GM21786 (cell line): Measurements from ENCODE around the gene ALDH16A1.

Experiments
- ATAC-seq: cut with Tn5 transposase; IDR thresholded peaks from one replicate; pipeline ENCODE4 v1.9.1; 2021; ENCODE audit not compliant: unreplicated experiment

ALDH16A1 gene

GRCh38 chr19:49453013-49453756, at the start of gene ALDH16A1:
Gene ALDH16A1, plus strand, starts transcription at chr19:49453225. Its CDS starts 107 bp downstream, at chr19:49453332.
- peak; percentile 78 for ATAC-seq

- no peak for ATAC-seq
These were observed 49.4 kb upstream of the ALDH16A1 start for GRCh38 chr19:49403404-49404187.

GRCh38 chr19:49407079-49407478, 45.9 kb upstream of the ALDH16A1 start:
- ATAC-seq, result no peak

- no peak for ATAC-seq
These were observed 45.5 kb upstream of the ALDH16A1 start for GRCh38 chr19:49407482-49408015.

GRCh38 chr19:49408816-49409440, 44.1 kb upstream of the ALDH16A1 start:
- ATAC-seq, result no peak

- no peak for ATAC-seq
These were observed 43.5 kb upstream of the ALDH16A1 start for GRCh38 chr19:49409441-49410029.

GRCh38 chr19:49411681-49412326, 41.2 kb upstream of the ALDH16A1 start:
- ATAC-seq, result no peak

- ATAC-seq, result no peak
These were observed 39.7 kb upstream of the ALDH16A1 start for GRCh38 chr19:49413348-49413747.

GRCh38 chr19:49414256-49414655, 38.8 kb upstream of the ALDH16A1 start:
- ATAC-seq, result no peak

GRCh38 chr19:49415102-49415809, 37.8 kb upstream of the ALDH16A1 start:
- ATAC-seq, result no peak

- no peak for ATAC-seq
These were observed 37.2 kb upstream of the ALDH16A1 start for GRCh38 chr19:49415810-49416200.

- no peak for ATAC-seq
These were observed 35.9 kb upstream of the ALDH16A1 start for GRCh38 chr19:49417088-49417487.

- ATAC-seq, result no peak
These were observed 34.5 kb upstream of the ALDH16A1 start for GRCh38 chr19:49418511-49418910.

GRCh38 chr19:49419173-49419572, 33.9 kb upstream of the ALDH16A1 start:
- no peak for ATAC-seq

- no peak for ATAC-seq
These were observed 32.8 kb upstream of the ALDH16A1 start for GRCh38 chr19:49420227-49420626.

GRCh38 chr19:49421039-49421877, 31.8 kb upstream of the ALDH16A1 start:
- ATAC-seq, result no peak

GRCh38 chr19:49421878-49422202, 31.2 kb upstream of the ALDH16A1 start:
- no peak for ATAC-seq

- no peak for ATAC-seq
These were observed 30.5 kb upstream of the ALDH16A1 start for GRCh38 chr19:49422407-49423070.
